ENCODE results near the gene NPC2. TPM values are rescaled to one million over a fixed set of nuclear protein-coding genes. Genes with fewer than 3 reads are reported as not detected.

NPC2 gene
- polyA plus RNA-seq, 2 of the 4 experiments (the other 2 are of a cell fraction): 97.7 to 457 TPM

- Histone ChIP-seq H3K4me3 (no peak overlapping the region), H3K4me1 (peaks cover 21% of the 10 kb centered on the region), H3K9me3 (no peaks in the 10 kb centered on the region), H3K27ac (no peak overlapping the region), H3K4me2 (peak overlapping the region; percentile 81; the same call in 2 of the 3 replicates)
- FAIRE-seq: no peak
- no peak for DNase-seq (ENCODE audit: low read depth in 1 of 2, low spot score in 1 of 2)
- TF ChIP-seq FOXS1 (CRISPR knock-in tag; IDR thresholded peaks at IDR 0.05) (no peak), JUNB (IDR thresholded peaks at IDR 0.05) (no peak), NR3C1 (IDR thresholded peaks at IDR 0.05) (no peak), CBX2 (IDR thresholded peaks at IDR 0.05; ENCODE audit: borderline replicate concordance, low read depth) (no peak), RCOR1 (IDR thresholded peaks at IDR 0.05; ENCODE audit: low read depth, low read length) (no peak), CHD2 (IDR thresholded peaks at IDR 0.05; ENCODE audit: low read length, partially characterized antibody) (no peak), HOXA7 (CRISPR knock-in tag; IDR thresholded peaks at IDR 0.05) (no peak)
- 87% methylated on average over 2 of the region's 2 CpGs for WGBS (ENCODE audit: missing lambda C conversion rate)
- POLR2A ChIA-PET: no interaction called here
- CTCF ChIA-PET: interaction anchor here (0.8 to 1.6 kb wide), 2 partner anchors 13 to 267 kb away, joined by 3 read pairs; partner anchors contain the start of gene YLPM1
- ATAC-seq: no peak
Observed at GRCh38 chr14:74495356-74495755, 2.3 kb upstream of the NPC2 start.

GRCh38 chr14:74493343-74494261 lies 497 bp upstream of the NPC2 start, which contains the start of gene ISCA2:
TSS of gene ISCA2 (plus strand) at chr14:74493765. CDS start at chr14:74493775, 10 bp downstream.
- FAIRE-seq (no peak), DNase-seq (ENCODE audit: low read depth in 1 of 2, low spot score in 1 of 2) (peak; percentile 98 to 99), ATAC-seq (peak; percentile 95 to 97)
- Histone ChIP-seq H3K9me3 (no peaks in the 10 kb centered on the region), H3K4me1 (peaks cover 35% of the 10 kb centered on the region), H3K27ac (peak within 1 kb of the TSS; percentile 84 to 96), H3K4me2 (peak within 1 kb of the TSS; percentile 93), H3K4me3 (peak within 1 kb of the TSS; percentile 82)
- WGBS (ENCODE audit: missing lambda C conversion rate): under 1% methylated on average over 36 of the region's 73 CpGs
- POLR2A ChIA-PET: interaction anchor here (0.6 to 1.5 kb wide), 9 partner anchors 8 to 957 kb away, joined by 3 to 5 read pairs (median 3); partner anchors contain the start of gene ABCD4
- CTCF ChIA-PET: interaction anchor here (0.6 to 5.2 kb wide), 5 partner anchors 8 to 384 kb away, joined by 3 to 33 read pairs (median 3); no protein-coding TSS in a partner anchor
- TF ChIP-seq HOXA7 (CRISPR knock-in tag; IDR thresholded peaks at IDR 0.05): no peak
- TF ChIP-seq USF2 (IDR thresholded peaks at IDR 0.05): no peak
- no peak for TF ChIP-seq MAZ (IDR thresholded peaks at IDR 0.05; ENCODE audit: borderline replicate concordance, low read depth, low read length)
- TF ChIP-seq CTCF (IDR thresholded peaks at IDR 0.05): no peak
- no peak for TF ChIP-seq PBX3 (IDR thresholded peaks at IDR 0.05)
- TF ChIP-seq MAFK (IDR thresholded peaks at IDR 0.05; ENCODE audit: partially characterized antibody): no peak
- no peak for TF ChIP-seq HEYL (CRISPR knock-in tag; IDR thresholded peaks at IDR 0.05)
- TF ChIP-seq ZNF302 (CRISPR knock-in tag; IDR thresholded peaks at IDR 0.05): no peak
- no peak for TF ChIP-seq EHMT2 (IDR thresholded peaks at IDR 0.05; ENCODE audit: low read depth)
- TF ChIP-seq PHF8 (IDR thresholded peaks at IDR 0.05; ENCODE audit: borderline replicate concordance, low read depth): peak; percentile 79; the same call in 1 of the 2 replicates
- TF ChIP-seq BCL3 (IDR thresholded peaks at IDR 0.05): no peak
- 0 out of 2 replicates have a peak, but pooled peaks have one; percentile 11 for TF ChIP-seq BHLHE40 (IDR thresholded peaks at IDR 0.05; ENCODE audit: low read depth, low read length)
- TF ChIP-seq TP53 (CRISPR knock-in tag; IDR thresholded peaks at IDR 0.05): no peak
- no peak for TF ChIP-seq RCOR1 (IDR thresholded peaks at IDR 0.05; ENCODE audit: low read depth, low read length)
- no peak for TF ChIP-seq NPAS2 (CRISPR knock-in tag; IDR thresholded peaks at IDR 0.05; ENCODE audit: borderline replicate concordance)
- 0 out of 2 replicates have a peak, but pooled peaks have one; percentile 33 for TF ChIP-seq MAX (IDR thresholded peaks at IDR 0.05)
- TF ChIP-seq HOXB5 (CRISPR knock-in tag; IDR thresholded peaks at IDR 0.05): no peak
- no peak for TF ChIP-seq HOXB13 (CRISPR knock-in tag; IDR thresholded peaks at IDR 0.05; ENCODE audit: low read depth)
- no peak for TF ChIP-seq EHF (CRISPR knock-in tag; IDR thresholded peaks at IDR 0.05)
- TF ChIP-seq TFCP2L1 (CRISPR knock-in tag; IDR thresholded peaks at IDR 0.05): 0 out of 2 replicates have a peak, but pooled peaks have one; percentile 8
- TF ChIP-seq ZSCAN20 (CRISPR knock-in tag; IDR thresholded peaks at IDR 0.05): no peak
- TF ChIP-seq GATA3 (IDR thresholded peaks at IDR 0.05; ENCODE audit: borderline replicate concordance): no peak
- no peak for TF ChIP-seq NR3C1 (IDR thresholded peaks at IDR 0.05)
- no peak for TF ChIP-seq CBX8 (IDR thresholded peaks at IDR 0.05)
- TF ChIP-seq E2F6 (IDR thresholded peaks at IDR 0.05; ENCODE audit: borderline replicate concordance, low read depth): no peak; the same call in 1 of the 2 replicates
- TF ChIP-seq POLR2A (IDR thresholded peaks at IDR 0.05; ENCODE audit: low read length): peak; percentile 82
- no peak for TF ChIP-seq ESRRA (IDR thresholded peaks at IDR 0.05; ENCODE audit: borderline replicate concordance, low read length)

Measured in A549 (cell line).